Measurements from ENCODE around the gene DUSP11. TPM values are rescaled to one million over a fixed set of nuclear protein-coding genes. Genes with fewer than 3 reads are reported as not detected.

Gene DUSP11
- total and polyA plus RNA-seq, 4 donors = 6.7 to 10.7 (median 9.2) TPM

DNA sequence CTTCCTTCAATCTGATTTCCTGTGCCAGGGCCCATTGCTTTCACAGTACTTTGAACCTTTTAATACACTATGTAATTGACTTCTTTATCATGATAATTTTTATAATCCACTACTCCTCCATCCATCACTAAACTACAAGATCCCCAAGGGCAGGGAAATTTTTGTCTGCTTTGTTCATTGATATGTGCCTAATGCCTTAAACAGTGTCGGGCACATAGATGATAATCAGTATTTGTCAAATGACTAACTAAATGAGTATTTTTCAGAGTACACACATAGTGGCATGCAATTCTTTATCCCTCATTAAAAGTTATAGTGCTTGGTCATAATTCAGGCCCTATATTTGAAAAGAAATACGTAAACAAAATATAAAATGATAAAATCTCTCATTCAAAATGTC, 43.5 kb upstream of the DUSP11 start (continued):
- no peak for TF ChIP-seq TAF1 (conservative IDR thresholded peaks at IDR 0.05)
- TF ChIP-seq RXRA (IDR thresholded peaks at IDR 0.05) = no peak
- no peak for TF ChIP-seq NR2F2 (IDR thresholded peaks at IDR 0.05)
- TF ChIP-seq HNF4A (conservative IDR thresholded peaks at IDR 0.05) = no peak
- TF ChIP-seq, protein P1, sequence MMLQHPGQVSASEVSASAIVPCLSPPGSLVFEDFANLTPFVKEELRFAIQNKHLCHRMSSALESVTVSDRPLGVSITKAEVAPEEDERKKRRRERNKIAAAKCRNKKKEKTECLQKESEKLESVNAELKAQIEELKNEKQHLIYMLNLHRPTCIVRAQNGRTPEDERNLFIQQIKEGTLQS (IDR thresholded peaks at IDR 0.05) = no peak

DNA sequence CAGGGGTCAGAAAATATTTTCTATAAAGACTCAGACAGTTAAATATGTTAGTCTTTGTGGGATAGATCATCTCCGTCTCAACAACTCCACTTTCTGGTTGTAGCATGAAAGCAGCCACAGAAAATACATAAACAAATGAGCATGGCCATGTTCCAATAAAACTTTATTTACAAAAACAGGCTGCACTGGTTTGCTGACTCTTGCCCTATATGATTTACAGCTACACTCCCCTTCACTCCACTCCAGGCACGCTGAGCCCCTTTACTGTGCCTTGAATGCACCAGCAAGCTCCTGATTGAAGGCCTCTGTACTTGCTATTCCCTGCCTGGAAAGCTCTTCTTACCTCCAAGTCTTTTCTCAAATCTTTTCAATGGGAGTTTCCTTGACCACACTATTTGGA, 43.1 kb upstream of the DUSP11 start:
- 86% methylated on average over 2 of the region's 2 CpGs for WGBS
- TF ChIP-seq NR2F2 (IDR thresholded peaks at IDR 0.05) = no peak
- TF ChIP-seq, protein P2, sequence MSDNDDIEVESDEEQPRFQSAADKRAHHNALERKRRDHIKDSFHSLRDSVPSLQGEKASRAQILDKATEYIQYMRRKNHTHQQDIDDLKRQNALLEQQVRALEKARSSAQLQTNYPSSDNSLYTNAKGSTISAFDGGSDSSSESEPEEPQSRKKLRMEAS (IDR thresholded peaks at IDR 0.05) = no peak
- TF ChIP-seq, protein P1 (IDR thresholded peaks at IDR 0.05) = no peak
- TF ChIP-seq, protein P3, sequence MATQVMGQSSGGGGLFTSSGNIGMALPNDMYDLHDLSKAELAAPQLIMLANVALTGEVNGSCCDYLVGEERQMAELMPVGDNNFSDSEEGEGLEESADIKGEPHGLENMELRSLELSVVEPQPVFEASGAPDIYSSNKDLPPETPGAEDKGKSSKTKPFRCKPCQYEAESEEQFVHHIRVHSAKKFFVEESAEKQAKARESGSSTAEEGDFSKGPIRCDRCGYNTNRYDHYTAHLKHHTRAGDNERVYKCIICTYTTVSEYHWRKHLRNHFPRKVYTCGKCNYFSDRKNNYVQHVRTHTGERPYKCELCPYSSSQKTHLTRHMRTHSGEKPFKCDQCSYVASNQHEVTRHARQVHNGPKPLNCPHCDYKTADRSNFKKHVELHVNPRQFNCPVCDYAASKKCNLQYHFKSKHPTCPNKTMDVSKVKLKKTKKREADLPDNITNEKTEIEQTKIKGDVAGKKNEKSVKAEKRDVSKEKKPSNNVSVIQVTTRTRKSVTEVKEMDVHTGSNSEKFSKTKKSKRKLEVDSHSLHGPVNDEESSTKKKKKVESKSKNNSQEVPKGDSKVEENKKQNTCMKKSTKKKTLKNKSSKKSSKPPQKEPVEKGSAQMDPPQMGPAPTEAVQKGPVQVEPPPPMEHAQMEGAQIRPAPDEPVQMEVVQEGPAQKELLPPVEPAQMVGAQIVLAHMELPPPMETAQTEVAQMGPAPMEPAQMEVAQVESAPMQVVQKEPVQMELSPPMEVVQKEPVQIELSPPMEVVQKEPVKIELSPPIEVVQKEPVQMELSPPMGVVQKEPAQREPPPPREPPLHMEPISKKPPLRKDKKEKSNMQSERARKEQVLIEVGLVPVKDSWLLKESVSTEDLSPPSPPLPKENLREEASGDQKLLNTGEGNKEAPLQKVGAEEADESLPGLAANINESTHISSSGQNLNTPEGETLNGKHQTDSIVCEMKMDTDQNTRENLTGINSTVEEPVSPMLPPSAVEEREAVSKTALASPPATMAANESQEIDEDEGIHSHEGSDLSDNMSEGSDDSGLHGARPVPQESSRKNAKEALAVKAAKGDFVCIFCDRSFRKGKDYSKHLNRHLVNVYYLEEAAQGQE (IDR thresholded peaks at IDR 0.05) = no peak
- no peak for TF ChIP-seq GABPA (IDR thresholded peaks at IDR 0.05 in 1 of 2, conservative IDR thresholded peaks at IDR 0.05 in 1 of 2)
- TF ChIP-seq SP1 (IDR thresholded peaks at IDR 0.05) = no peak
- TF ChIP-seq JUND (IDR thresholded peaks at IDR 0.05) = no peak
- no peak for TF ChIP-seq RXRA (IDR thresholded peaks at IDR 0.05)
- TF ChIP-seq, protein P4, sequence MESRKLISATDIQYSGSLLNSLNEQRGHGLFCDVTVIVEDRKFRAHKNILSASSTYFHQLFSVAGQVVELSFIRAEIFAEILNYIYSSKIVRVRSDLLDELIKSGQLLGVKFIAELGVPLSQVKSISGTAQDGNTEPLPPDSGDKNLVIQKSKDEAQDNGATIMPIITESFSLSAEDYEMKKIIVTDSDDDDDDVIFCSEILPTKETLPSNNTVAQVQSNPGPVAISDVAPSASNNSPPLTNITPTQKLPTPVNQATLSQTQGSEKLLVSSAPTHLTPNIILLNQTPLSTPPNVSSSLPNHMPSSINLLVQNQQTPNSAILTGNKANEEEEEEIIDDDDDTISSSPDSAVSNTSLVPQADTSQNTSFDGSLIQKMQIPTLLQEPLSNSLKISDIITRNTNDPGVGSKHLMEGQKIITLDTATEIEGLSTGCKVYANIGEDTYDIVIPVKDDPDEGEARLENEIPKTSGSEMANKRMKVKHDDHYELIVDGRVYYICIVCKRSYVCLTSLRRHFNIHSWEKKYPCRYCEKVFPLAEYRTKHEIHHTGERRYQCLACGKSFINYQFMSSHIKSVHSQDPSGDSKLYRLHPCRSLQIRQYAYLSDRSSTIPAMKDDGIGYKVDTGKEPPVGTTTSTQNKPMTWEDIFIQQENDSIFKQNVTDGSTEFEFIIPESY (IDR thresholded peaks at IDR 0.05) = no peak
- no peak for TF ChIP-seq TAF1 (conservative IDR thresholded peaks at IDR 0.05)
- TF ChIP-seq, protein P5, sequence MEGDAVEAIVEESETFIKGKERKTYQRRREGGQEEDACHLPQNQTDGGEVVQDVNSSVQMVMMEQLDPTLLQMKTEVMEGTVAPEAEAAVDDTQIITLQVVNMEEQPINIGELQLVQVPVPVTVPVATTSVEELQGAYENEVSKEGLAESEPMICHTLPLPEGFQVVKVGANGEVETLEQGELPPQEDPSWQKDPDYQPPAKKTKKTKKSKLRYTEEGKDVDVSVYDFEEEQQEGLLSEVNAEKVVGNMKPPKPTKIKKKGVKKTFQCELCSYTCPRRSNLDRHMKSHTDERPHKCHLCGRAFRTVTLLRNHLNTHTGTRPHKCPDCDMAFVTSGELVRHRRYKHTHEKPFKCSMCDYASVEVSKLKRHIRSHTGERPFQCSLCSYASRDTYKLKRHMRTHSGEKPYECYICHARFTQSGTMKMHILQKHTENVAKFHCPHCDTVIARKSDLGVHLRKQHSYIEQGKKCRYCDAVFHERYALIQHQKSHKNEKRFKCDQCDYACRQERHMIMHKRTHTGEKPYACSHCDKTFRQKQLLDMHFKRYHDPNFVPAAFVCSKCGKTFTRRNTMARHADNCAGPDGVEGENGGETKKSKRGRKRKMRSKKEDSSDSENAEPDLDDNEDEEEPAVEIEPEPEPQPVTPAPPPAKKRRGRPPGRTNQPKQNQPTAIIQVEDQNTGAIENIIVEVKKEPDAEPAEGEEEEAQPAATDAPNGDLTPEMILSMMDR (IDR thresholded peaks at IDR 0.05; ENCODE audit: low read depth, low read length, missing input control) = no peak
- TF ChIP-seq EGR1 (IDR thresholded peaks at IDR 0.05; ENCODE audit: low read depth in 2 of 2) = no peak
- no peak for TF ChIP-seq FOXA1 (IDR thresholded peaks at IDR 0.05)
- no peak for TF ChIP-seq RAD21 (IDR thresholded peaks at IDR 0.05)
- TF ChIP-seq YY1 (IDR thresholded peaks at IDR 0.05) = no peak
- TF ChIP-seq HNF4A (conservative IDR thresholded peaks at IDR 0.05) = no peak
- no peak for TF ChIP-seq FOXA2 (IDR thresholded peaks at IDR 0.05)

More for the DNA sequence above, 43.1 kb upstream of the DUSP11 start:
- H3K9ac ChIP-seq (ENCODE audit: low read depth in 1 of 2, low read length in 2 of 2) = no peak overlapping the region
- no peaks in the 10 kb centered on the region for H3K27me3 ChIP-seq (ENCODE audit: control insufficient read depth in 4 of 4, insufficient read depth in 4 of 4, low read length in 3 of 4)
- no peak overlapping the region for H3K4me3 ChIP-seq (ENCODE audit: low read depth in 1 of 3, low read length in 3 of 3)
- H3K27ac ChIP-seq (ENCODE audit: low read depth in 1 of 2, low read length in 2 of 2) = no peak overlapping the region
- H3K9me3 ChIP-seq (ENCODE audit: control insufficient read depth in 4 of 4, low read length in 3 of 4) = no peaks in the 10 kb centered on the region
- no peak for DNase-seq (ENCODE audit: low spot score)
- peaks cover 0 to 3% (median under 1%) of the 10 kb centered on the region in 4 donors for H3K4me1 ChIP-seq (ENCODE audit: control insufficient read depth in 4 of 4, insufficient read depth in 4 of 4, low read length in 3 of 4)
- H3K36me3 ChIP-seq (ENCODE audit: control insufficient read depth in 4 of 4, insufficient read depth in 3 of 4, low read depth in 1 of 4, low read length in 3 of 4) = no peaks in the 10 kb centered on the region
